Ecto neural progenitor cell (in vitro differentiated cells): Measurements from ENCODE around the gene AMER3.

Experiments used
- DNase-seq: peaks from one replicate; pipeline ENCODE4 v3.0.0-alpha.2; 2018; ENCODE audit warnings: low spot score

Gene AMER3

GRCh38 chr2:130786076-130786475, 30.7 kb downstream of the AMER3 start:
- DNase-seq, result no peak

GRCh38 chr2:130787841-130788240, 32.5 kb downstream of the AMER3 start:
- DNase-seq, result no peak

GRCh38 chr2:130790312-130790711, 35.0 kb downstream of the AMER3 start:
- no peak for DNase-seq

- no peak for DNase-seq
Measured at GRCh38 chr2:130790804-130791616, 35.7 kb downstream of the AMER3 start.

GRCh38 chr2:130791617-130791939, 36.2 kb downstream of the AMER3 start:
- no peak for DNase-seq

- no peak for DNase-seq
Measured at GRCh38 chr2:130795431-130795830, 40.1 kb downstream of the AMER3 start.

GRCh38 chr2:130796290-130796689, 41.0 kb downstream of the AMER3 start:
- no peak for DNase-seq

GRCh38 chr2:130797493-130798435, 42.4 kb downstream of the AMER3 start:
- DNase-seq, result peak; percentile 96

GRCh38 chr2:130798472-130799218, 43.3 kb downstream of the AMER3 start:
- peak; percentile 74 for DNase-seq

GRCh38 chr2:130799295-130799694, 44.0 kb downstream of the AMER3 start:
- no peak for DNase-seq

GRCh38 chr2:130805613-130806012, 50.3 kb downstream of the AMER3 start:
- no peak for DNase-seq

GRCh38 chr2:130806370-130806769, 51.0 kb downstream of the AMER3 start:
- DNase-seq, result no peak

GRCh38 chr2:130807659-130808385, 52.5 kb downstream of the AMER3 start:
- DNase-seq, result no peak

GRCh38 chr2:130808482-130809268, 53.3 kb downstream of the AMER3 start:
- DNase-seq, result no peak

- no peak for DNase-seq
Measured at GRCh38 chr2:130810490-130810889, 55.1 kb downstream of the AMER3 start.

GRCh38 chr2:130813722-130814121, 58.4 kb downstream of the AMER3 start:
- DNase-seq, result no peak

- no peak for DNase-seq
Measured at GRCh38 chr2:130814931-130815680, 59.8 kb downstream of the AMER3 start.
